ENCODE measurements around the gene ATE1. TPM values are rescaled to one million over a fixed set of nuclear protein-coding genes. Genes with fewer than 3 reads are reported as not detected.
"Not testable (repeated sequence)": the region's sequence is repeated elsewhere in the genome, so short reads cannot be mapped to it uniquely, and the experiment has no call there.

The ATE1 gene
- total RNA-seq, 1 donor from 2014 or later = 27.6 TPM

GRCh38 chr10:121764233-121764942, 163.4 kb downstream of the ATE1 start:
- Mint-ChIP-seq H3K9me3 (peaks cover 22% of the 10 kb centered on the region), H3K27ac (ENCODE audit: unreplicated experiment) (no peak overlapping the region), H3K27me3 (ENCODE audit: low read depth) (no peaks in the 10 kb centered on the region), H3K4me1 (no peaks in the 10 kb centered on the region), H3K36me3 (ENCODE audit: low read depth) (peaks cover 53% of the 10 kb centered on the region), H3K4me3 (no peak overlapping the region)
- TF ChIP-seq CTCF (conservative IDR thresholded peaks at IDR 0.05) = no peak
- DNase-seq (ENCODE audit: low read depth, low spot score) = no peak

GRCh38 chr10:121757241-121757640, 170.6 kb downstream of the ATE1 start:
- H3K27me3 Mint-ChIP-seq (ENCODE audit: low read depth); H3K27ac Mint-ChIP-seq (ENCODE audit: unreplicated experiment); H3K4me1 Mint-ChIP-seq; H3K4me3 Mint-ChIP-seq; DNase-seq (ENCODE audit: low read depth, low spot score): not testable (repeated sequence)
- Mint-ChIP-seq H3K36me3 (ENCODE audit: low read depth) (peaks cover 66% of the 10 kb centered on the region), H3K9me3 (peaks cover 34% of the 10 kb centered on the region)

GRCh38 chr10:121755496-121755895, 172.3 kb downstream of the ATE1 start:
- not testable (repeated sequence) for H3K27me3 Mint-ChIP-seq (ENCODE audit: low read depth); DNase-seq (ENCODE audit: low read depth, low spot score); H3K4me3 Mint-ChIP-seq; H3K27ac Mint-ChIP-seq (ENCODE audit: unreplicated experiment); H3K4me1 Mint-ChIP-seq
- peaks cover 31% of the 10 kb centered on the region for H3K9me3 Mint-ChIP-seq
- H3K36me3 Mint-ChIP-seq (ENCODE audit: low read depth) = peaks cover 52% of the 10 kb centered on the region

GRCh38 chr10:121754666-121755065, 173.2 kb downstream of the ATE1 start:
- Mint-ChIP-seq H3K4me1 (peaks cover 5% of the 10 kb centered on the region), H3K27ac (ENCODE audit: unreplicated experiment) (no peak overlapping the region), H3K9me3 (peaks cover 24% of the 10 kb centered on the region), H3K36me3 (ENCODE audit: low read depth) (peaks cover 44% of the 10 kb centered on the region), H3K4me3 (no peak overlapping the region), H3K27me3 (ENCODE audit: low read depth) (no peaks in the 10 kb centered on the region)
- no peak for TF ChIP-seq CTCF (conservative IDR thresholded peaks at IDR 0.05)
- no peak for DNase-seq (ENCODE audit: low read depth, low spot score)

GRCh38 chr10:121753726-121754476, 173.9 kb downstream of the ATE1 start:
- H3K27me3 Mint-ChIP-seq (ENCODE audit: low read depth) = no peaks in the 10 kb centered on the region
- no peak for DNase-seq (ENCODE audit: low read depth, low spot score)
- H3K4me1 Mint-ChIP-seq = peaks cover 5% of the 10 kb centered on the region
- peak; percentile 53 for TF ChIP-seq CTCF (conservative IDR thresholded peaks at IDR 0.05)
- H3K9me3 Mint-ChIP-seq = peaks cover 23% of the 10 kb centered on the region
- H3K4me3 Mint-ChIP-seq = no peak overlapping the region
- peaks cover 40% of the 10 kb centered on the region for H3K36me3 Mint-ChIP-seq (ENCODE audit: low read depth)
- no peak overlapping the region for H3K27ac Mint-ChIP-seq (ENCODE audit: unreplicated experiment)

GRCh38 chr10:121751191-121751760, 176.6 kb downstream of the ATE1 start:
- Mint-ChIP-seq H3K27me3 (ENCODE audit: low read depth) (no peaks in the 10 kb centered on the region), H3K27ac (ENCODE audit: unreplicated experiment) (no peak overlapping the region), H3K4me1 (peaks cover 5% of the 10 kb centered on the region), H3K9me3 (peaks cover 12% of the 10 kb centered on the region), H3K4me3 (no peak overlapping the region), H3K36me3 (ENCODE audit: low read depth) (peaks cover 21% of the 10 kb centered on the region)
- no peak for DNase-seq (ENCODE audit: low read depth, low spot score)
- no peak for TF ChIP-seq CTCF (conservative IDR thresholded peaks at IDR 0.05)

All from neural crest cell (in vitro differentiated cells).